ENCODE data around the gene GPBAR1.

The GPBAR1 gene

DNA sequence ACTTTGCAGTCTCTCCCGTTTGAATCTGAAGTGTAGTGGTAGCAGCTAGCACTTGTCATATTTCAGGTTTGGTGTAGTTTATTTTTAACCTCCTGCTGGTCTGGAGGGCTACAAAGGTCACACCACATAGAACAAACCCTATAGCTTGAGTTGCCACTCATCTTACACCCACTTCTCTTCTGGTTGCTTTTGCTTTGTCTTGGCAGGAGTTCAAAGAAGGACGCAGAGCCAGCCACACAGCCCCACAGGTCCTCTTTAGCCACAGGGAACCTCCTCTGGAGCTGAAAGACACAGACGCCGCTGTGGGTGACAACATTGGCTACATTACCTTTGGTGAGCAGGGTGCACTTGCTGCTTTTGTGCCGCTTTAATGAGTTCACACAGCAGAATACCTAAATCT is 15.6 kb upstream of the GPBAR1 start:
- no peak for DNase-seq

DNA sequence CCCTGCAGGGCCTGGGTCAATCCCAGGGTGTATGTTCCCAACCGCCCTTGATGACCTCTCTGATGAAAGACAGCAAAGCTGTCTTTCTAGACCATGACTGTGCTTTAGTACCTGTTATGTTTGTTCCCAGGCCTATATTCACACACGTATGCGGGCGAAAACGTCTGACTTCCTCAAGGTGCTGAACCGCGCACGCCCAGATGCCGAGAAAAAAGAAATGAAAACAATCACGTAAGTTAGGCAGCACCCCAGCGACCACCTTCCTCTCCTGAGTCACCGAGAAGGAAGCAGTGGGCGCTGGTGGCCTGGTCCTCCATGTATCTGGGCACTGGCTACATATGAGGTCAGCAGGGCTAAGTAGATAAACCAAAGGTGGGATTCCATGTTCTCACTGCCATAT is 11.1 kb upstream of the GPBAR1 start:
- peak; percentile 49 for DNase-seq

DNA sequence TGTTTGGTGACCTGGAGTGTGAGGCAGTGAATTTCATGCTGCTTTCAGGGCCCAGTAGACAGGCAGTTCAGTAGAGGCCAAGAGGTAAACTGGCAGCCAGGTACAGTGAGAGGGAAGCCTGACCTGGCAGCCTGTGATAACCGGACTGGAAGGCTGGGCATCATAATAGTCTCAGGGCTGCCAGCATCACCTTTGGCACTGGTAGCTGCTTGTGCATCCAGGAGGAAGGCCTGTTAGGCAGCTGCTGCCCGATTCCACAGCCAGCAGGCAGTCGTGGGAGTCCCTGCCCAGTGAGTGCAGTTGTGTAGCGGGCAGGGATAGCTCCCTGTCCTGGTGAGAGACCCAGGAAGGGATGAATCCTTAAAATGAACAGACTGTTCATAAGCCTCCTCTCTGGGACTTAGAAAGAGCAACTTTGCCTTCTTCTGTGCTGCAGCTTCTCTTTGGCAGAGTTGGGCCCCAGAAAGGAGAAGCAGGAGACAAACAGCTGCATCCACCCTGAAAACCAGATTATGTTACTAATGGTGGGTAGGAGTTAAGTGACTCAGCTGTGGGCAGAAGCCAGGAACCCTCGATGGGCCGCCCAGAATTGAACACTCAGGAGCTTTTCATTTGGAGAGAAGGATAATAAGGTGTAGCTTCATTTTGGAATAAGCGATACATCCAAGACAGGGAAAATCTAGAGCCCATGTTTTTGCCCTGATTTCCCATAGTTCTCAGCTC is 8.1 kb upstream of the GPBAR1 start:
- DNase-seq = peak; percentile 57

DNA sequence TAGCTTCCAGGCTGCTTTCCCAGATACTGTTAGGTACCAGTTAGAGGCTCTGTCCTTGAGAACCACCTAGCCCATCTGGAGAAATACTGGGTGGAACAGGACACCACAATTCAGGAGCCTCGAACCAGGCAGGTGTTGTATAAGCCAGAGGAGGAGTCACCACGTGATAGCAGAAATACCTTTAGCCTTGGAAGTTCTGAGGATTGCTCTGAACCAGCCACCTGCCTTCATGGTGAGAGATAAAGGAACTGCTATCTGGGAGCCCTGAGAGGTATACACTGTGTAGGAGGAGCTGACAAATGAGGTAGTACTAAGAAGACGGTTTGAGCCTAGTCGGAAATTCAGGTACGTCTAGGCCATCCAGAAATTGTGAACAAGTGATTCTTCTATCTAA is 7.6 kb upstream of the GPBAR1 start:
- no peak for DNase-seq

DNA sequence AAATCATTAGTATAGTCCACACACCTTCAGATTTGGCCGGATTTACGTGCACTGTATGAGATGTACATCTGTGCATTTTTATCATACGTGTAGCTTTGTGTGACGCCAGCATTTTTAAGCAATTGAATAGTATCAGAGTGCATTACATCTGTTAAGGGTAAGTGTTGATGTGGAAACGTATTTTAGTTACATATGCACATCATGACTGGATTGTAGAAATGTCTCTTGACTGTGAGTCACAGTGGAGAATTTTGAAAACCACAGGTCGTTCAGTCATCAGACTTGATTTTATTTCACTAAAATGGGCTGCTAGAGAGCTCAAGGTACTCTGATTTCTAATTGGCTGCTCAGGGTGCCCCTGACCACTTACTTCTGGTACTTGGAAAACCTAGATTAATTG is 5.4 kb upstream of the GPBAR1 start:
- no peak for DNase-seq

DNA sequence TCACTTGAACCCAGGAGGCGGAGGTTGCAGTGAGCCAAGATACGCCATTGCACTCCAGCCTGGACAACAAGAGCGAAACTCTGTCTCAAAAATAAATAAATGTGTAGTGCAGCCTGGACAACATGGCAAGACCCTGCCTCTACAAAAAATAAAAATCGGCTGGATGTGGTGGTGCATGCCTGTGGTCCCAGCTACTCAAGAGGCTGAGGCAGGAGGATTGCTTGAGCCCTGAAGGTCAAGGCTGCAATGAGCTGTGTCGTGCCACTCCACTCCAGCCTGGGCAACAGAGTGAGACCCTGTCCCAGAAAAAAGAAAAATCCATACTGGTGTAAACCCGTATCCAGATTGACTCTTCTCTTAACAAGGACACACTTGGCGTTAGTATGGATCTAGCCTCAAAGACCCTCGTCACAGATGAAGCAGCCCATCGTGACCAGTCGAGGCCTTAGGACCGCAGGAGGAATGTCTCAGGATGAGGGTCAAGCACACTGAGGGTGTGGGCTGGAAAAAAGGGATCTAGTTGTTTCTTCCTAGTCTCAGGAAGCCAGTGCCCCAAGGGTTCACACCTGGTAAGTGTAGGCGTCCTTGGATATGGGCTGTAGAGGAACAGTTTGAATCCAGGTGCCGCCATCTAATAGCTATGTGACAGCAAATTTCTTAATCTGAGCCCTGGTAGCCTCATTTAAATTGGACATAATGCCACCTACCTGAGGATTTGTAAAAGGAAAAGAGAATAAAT is 4.0 kb upstream of the GPBAR1 start:
- DNase-seq = peak; percentile 54

DNA sequence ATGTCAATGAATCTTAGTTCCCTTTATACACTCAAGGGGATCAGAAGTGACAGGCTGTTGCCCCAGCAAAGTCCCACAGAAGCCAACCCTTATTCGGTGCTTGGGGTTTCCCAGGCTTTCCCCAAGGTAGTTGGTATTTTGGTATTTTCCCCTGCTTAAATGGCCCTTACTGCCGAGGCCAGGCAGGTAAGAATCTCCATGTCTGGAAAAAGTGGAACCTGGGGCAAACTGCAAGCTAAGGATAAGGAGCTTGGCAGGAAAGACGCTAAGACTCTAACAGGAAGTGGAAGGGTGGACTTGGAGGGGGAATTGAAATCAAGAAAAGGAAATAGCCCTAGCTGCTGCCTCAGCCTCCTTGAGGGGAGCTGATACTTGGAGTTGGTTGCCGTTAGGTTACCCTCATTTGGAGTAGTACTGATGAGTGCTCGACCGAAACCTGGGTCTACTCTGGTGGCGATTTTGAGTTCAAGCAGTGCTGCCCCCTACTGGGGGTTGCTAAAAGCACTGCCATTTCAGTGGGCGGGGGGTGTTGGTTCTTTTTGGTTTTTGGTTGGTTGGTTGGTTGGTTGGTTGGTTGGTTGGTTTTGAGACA is 3.3 kb upstream of the GPBAR1 start:
- peak; percentile 88 for DNase-seq

DNA sequence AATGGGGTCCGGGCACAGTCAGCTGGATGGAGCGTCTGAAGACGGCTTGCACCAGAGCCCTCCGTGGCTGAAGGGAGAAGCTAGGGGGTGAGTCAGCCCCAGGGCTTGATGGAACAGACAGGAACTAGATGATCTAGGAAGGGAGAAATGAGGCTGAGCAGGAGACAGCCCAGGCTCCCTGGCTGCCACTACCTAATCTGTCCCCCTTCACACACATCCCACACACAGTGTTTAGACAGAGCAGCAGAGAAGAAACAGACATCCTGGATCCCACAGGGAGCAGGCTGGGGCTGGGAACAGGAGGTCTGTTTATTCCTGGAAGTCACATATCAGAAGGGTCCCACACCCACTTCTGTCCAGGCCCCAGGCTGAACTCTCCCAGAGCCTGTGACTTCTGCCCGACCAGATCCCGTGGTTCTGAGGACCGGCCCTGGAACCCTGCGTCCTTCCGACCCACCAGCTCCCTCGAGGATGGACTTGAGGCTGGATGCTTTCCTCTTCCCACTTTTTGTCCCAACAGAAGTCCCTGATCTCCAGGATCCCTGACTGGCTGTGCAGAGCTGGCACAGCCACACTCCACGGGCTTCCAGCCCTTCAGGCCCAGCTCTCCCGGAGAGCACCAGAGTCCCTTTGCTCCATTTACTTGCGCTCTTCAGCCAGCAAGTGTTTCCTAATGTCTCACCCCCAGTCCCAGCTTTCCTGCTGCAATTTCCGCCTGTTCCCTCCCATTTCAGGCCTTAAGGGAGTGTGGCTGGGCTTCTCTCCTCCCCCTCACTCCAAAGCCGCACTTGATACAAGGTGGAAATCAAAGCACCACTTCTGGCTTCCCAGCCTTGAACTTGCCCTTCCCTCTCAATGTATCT is 1.5 kb upstream of the GPBAR1 start:
- peak; percentile 59 for DNase-seq

DNA sequence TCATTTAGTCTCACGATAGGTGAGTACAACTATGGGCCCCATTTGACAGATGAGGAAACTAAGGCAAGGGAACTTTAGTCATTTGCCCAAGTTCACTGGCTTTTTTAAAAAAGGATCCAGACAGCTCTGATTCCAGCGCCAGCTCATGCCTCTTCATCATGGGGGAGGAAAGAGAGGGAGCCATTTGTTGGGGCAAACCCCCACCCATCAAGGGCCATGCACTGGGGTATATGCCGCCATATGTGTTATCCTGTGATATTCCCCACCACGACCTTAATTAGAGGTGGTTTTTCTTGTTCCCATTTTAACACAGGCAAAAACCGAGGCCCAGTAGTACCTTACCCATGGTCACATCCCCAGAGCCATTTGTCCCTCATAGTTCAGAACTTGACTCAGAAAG is 649 bp upstream of the GPBAR1 start:
- no peak for DNase-seq

DNA sequence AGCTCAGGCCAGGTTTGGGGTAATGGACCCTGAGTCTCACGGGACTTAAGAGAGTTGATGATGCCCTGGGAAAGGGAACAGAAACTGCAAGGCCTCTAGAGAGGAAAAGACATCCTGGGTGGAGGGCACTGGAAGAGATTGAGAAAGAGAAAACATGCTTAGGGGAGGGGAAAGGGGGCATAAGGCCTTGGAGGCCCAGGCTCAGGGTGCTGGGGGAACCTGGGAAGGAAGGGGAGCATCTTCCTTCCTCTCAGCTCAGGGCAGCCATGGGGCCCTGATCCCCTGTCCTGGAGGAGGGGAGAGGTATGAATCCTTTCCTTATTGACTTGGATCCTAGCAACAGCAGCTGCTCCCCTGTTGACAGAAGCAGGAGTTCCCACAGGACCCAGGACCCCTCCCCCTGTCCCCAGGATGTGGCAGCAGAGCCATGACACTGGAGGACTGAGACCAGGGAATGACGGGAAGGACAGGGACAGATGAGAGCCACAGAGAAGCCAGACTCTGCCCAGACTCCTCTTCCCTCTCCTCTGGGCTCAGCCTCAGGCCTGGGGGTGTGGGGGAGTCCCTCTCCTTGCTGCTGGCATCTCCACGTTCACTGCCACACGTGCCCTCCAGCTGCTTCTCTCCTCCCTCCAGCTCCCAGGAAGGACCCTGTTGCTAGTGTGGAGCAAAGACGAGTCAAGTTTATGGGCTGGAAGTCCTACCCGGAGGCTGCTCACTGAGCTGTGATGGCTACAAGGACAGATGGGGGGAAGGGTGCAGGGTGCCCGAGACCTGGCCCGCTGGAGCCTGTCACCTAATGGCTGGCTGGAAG is 815 bp downstream of the GPBAR1 start:
- no peak for DNase-seq

DNA sequence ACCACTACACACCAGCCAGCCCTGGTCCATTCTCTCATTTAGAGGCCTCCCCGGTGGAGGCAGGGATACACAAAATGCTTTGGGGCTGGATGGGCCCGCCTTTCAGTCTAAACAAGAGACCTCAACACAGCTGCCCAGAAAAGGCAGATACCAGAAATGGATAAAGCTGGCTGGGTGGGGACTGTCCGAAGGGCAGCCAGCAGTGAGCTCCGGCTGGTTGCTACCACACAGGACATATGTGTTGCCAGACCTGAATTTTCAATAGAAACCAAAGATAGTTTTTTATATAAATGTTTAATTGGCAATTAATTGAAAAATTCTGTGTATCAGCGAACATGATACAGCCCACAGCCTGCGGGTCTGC is 1.4 kb downstream of the GPBAR1 start:
- no peak for DNase-seq

DNA sequence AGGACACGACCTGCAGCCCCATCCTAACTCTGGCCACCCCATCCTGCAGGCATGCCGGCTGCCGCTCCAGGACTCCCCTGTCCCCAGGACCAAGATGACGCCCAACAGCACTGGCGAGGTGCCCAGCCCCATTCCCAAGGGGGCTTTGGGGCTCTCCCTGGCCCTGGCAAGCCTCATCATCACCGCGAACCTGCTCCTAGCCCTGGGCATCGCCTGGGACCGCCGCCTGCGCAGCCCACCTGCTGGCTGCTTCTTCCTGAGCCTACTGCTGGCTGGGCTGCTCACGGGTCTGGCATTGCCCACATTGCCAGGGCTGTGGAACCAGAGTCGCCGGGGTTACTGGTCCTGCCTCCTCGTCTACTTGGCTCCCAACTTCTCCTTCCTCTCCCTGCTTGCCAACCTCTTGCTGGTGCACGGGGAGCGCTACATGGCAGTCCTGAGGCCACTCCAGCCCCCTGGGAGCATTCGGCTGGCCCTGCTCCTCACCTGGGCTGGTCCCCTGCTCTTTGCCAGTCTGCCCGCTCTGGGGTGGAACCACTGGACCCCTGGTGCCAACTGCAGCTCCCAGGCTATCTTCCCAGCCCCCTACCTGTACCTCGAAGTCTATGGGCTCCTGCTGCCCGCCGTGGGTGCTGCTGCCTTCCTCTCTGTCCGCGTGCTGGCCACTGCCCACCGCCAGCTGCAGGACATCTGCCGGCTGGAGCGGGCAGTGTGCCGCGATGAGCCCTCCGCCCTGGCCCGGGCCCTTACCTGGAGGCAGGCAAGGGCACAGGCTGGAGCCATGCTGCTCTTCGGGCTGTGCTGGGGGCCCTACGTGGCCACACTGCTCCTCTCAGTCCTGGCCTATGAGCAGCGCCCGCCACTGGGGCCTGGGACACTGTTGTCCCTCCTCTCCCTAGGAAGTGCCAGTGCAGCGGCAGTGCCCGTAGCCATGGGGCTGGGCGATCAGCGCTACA is 2.1 kb downstream of the GPBAR1 start:
- peak; percentile 53 for DNase-seq

DNA sequence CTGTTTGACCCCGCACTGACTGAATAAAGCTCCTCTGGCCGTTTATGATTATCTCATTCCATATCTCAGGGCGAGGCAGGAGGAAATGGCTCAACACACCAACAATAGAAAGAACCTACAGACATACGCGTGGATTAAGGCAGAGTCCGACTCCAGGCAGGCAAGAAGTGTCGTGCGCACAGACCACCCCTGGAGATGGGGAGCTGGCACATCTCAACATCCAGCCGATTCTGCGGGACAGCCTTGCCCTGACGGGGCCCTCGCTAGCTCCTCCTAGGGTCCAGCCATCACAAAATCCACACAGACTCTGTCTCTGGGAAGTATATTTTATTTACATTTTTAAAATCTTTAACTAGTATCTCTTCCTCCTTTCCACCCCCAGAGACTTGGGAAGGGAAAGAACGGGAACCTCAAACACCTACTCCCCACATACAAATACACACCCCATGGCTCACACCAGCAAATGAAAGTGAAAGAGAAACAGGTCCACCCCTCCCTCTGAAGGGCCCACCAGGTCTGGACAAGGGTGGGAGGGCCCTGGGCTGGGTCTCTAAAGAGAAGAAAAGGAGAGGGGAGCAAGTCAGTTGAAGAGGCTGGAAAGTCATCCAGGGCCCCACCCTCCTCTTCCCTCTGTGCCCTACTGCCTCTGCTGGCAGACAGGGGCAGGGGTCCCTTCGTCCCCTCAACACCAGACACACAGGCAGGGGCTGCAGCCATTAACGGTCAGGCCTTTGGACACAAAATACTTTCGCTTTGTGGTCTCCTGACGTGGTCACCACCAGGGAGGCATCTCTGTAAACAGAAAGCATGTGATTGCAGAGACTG is 3.2 kb downstream of the GPBAR1 start:
- no peak for DNase-seq

DNA sequence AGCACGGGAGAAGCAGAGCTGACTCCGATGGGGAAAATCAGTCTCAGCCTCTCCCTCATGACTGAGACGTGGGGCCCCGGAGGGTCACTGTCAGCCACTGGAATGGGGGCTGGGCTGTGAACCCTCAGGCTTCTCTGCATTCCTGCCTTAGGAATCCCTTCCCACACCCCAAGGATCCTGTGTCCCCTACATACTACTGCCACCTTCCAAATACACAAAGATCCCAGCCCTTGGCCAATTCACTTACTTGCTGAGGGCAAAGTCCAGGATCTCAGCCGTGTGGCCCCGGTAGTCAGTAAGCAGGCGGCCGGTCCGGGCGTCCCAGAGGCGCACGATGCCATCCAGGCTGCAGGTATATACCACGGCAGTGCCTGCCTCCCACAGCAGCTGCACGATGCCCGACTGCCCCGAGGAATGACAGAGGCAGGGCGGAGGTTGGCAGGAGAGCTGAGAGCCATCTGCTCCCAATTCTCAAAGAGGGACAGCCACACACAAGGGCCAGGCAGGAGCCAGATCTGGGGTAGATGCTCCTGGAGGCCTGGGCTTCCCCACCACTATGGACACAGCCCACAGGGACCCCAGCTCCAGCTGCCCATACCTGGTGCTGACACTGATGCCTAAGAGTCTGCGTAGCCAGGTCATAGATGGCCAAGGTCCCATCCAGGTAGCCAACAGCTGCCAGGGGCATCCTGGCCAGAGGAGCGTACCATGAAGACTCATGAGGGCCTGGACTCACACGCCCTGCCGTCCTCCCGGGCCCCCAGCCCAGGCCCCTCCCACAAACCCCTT is 4.2 kb downstream of the GPBAR1 start:
- no peak for DNase-seq

DNA sequence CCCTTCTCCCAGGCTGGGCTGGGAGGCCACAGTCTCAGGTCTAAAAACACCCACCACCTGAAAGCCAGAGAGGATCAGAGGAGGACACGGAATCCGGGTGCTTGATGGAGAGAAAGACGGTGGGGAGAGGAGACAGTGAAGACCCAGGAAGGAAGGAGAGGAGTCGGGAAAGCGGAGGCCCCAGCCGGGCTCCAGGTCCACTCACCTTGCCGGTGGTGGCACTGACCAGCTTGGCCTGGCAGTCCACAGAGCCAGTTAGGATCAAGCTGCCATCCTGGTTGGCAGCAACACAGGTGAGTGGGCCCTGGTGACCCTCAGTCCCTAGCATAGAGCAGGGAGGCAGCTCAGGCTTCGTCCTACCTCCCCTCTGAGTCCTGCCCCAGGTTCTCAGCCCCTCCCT is 4.8 kb downstream of the GPBAR1 start:
- DNase-seq = no peak

DNA sequence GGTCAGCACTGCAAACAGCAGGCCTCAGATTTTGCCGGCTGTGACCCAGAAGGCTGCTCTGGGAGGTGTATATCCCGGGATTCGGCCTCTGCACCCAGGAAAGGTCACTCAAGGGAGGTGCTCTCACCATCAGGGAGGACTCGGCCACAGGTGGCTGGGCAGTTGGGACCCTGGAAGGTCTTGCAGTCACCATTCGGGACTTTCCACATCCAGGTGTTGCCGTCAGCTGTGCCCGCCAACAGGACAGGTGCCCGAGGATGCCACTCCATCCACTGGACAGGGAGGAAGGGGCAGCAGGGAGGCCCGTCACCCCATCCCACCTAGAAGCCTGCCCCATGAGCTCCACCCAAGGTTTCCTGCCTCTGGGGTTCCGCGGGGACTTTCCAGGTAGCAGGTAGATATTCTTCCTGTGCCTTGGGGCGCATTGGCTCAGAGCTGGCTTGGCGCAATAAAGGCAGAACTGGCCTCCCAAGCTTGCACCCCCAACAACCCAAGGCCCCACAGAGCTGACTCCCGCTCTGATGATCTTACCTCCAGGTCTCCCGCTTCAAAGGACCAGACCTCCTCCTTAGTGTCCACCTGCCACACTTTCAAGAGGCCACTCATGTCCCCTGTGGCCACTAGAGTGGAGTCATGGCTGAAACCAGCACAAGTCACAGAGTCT is 5.6 kb downstream of the GPBAR1 start:
- DNase-seq = no peak

DNA sequence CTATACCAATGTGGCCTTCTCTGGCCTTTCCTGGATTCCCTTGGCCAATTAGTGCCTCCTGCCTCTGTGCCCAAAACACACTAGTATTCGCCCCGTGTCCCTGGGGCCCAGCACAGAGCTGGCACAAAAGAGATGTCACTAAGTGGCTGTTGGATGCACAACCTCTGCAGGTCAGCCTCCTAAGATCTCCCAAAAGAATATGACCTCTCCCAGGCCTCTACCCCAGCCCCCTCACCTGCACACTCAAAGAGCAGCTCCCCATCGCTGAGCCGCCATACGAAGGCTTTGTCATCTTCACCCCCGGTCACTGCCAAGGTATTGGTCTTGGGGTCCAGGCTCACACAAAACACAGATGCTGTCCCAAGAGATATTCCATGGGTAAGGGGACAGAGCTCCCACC is 6.4 kb downstream of the GPBAR1 start:
- DNase-seq = no peak

DNA sequence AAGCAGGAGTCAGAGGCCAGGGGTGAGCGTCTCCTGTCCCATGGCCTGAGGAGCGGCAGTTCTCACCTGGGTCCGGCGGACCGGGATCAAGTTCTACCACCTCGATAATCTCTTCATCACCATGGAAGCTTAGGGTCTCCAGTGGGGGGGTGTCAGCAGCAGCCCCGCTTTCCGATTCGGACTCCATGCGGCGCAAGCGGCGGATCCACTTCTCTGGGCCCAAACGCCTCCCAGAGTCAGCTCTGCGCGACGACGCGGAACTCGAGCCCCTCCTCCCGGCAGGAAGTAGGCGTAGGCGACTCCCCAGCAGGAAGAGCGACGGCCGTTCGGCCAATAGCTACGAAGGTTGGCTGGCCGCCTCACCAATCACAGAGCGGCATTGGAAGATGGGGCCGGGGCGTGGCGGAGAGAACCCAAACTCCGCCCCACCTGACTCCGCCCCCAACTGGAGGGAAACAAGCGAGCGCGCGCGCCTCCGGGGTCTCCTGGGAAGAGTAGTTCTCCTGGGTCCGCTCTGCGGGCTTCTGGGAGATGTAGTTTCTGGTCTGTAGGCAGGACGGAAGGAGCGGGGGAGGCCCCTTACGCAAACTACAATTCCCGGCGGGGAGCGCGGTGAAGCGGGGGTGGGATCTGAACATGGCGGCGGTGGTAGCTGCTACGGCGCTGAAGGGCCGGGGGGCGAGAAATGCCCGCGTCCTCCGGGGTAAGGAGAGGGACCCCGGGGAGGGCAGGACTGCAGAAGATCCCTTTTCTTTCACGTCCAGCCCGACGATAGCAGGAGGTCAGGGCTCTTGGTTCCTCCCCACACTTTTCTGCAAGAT is 9.3 kb downstream of the GPBAR1 start, which contains the start of the genes AAMP and PNKD:
TSS of gene AAMP (minus strand) at position 238 of the 821 bp plus-strand sequence. CDS start at position 187, 51 bp downstream.
TSS of gene PNKD (plus strand) at position 620 of the 821 bp plus-strand sequence. CDS start at position 637, 17 bp downstream.
- DNase-seq = peak; percentile 100
